Suprapubic skin (tissue), 4 donors: ENCODE results near the gene NLRP8.
"Not testable (repeated sequence)": the region's sequence is repeated elsewhere in the genome, so short reads cannot be mapped to it uniquely, and the experiment has no call there.

ENCODE experiments used
- CTCF ChIP-seq, 2 donors: fragments of 200-600 bp in 1 of 2; fragments of 450-650 bp in 1 of 2; sonication (generic) in 1 of 2; IDR thresholded peaks; one replicate each; pipeline ENCODE4 v1.5.1; 2016 to 2019; ENCODE audit warnings: antibody characterized with exemption in 2 of 2, mild to moderate bottlenecking in 1 of 2, moderate library complexity in 1 of 2
- POLR2A ChIP-seq, 2 donors: fragments of 450-650 bp; IDR thresholded peaks; one replicate each; pipeline ENCODE4 v1.6.1; 2017; ENCODE audit warnings: antibody characterized with exemption in 2 of 2, mild to moderate bottlenecking in 2 of 2, moderate library complexity in 2 of 2
- POLR2AphosphoS5 ChIP-seq, 3 donors: sonication (generic); formaldehyde crosslinking; IDR thresholded peaks; one replicate each; pipeline ENCODE4 v1.6.1; 2017; ENCODE audit warnings: antibody characterized with exemption in 3 of 3

GRCh38 chr19:55929258-55929657 is 18.4 kb upstream of the NLRP8 start:
- not testable (repeated sequence) for TF ChIP-seq CTCF, POLR2A, POLR2AphosphoS5 (IDR thresholded peaks at IDR 0.05)
